ENCODE data around the gene ASRGL1. TPM values are rescaled to one million over a fixed set of nuclear protein-coding genes. Genes with fewer than 3 reads are reported as not detected.
"Not testable (repeated sequence)": the region's sequence is repeated elsewhere in the genome, so short reads cannot be mapped to it uniquely, and the experiment has no call there.

The ASRGL1 gene
- 1 to 10 TPM; 1.3 to 2.2 TPM for total RNA-seq

GRCh38 chr11:62337303-62338181, at the start of gene ASRGL1:
Gene ASRGL1, plus strand, starts transcription at chr11:62337448. Its CDS starts 530 bp downstream, at chr11:62337978.
- Mint-ChIP-seq H3K36me3 (ENCODE audit: low read depth) (no peaks in the 10 kb centered on the region), H3K9me3 (no peaks in the 10 kb centered on the region), H3K27me3 (peaks cover 26% of the 10 kb centered on the region), H3K4me3 (peak within 1 kb of the TSS; percentile 81), H3K27ac (peak within 1 kb of the TSS; percentile 51), H3K4me1 (no peaks in the 10 kb centered on the region)
- peak; percentile 87 for ATAC-seq (replicated peaks)

- no peaks in the 10 kb centered on the region for H3K4me1 Mint-ChIP-seq
- H3K36me3 Mint-ChIP-seq (ENCODE audit: low read depth) = no peaks in the 10 kb centered on the region
- no peak overlapping the region for H3K4me3 Mint-ChIP-seq
- ATAC-seq (replicated peaks) = no peak
- peaks cover 21% of the 10 kb centered on the region for H3K27me3 Mint-ChIP-seq
- H3K27ac Mint-ChIP-seq = no peak overlapping the region
- H3K9me3 Mint-ChIP-seq = no peaks in the 10 kb centered on the region
These were observed 41.7 kb upstream of the ASRGL1 start for GRCh38 chr11:62295504-62295903.

GRCh38 chr11:62298975-62299374, 38.3 kb upstream of the ASRGL1 start, which contains the start of gene SCGB1D4:
Gene SCGB1D4, minus strand, starts transcription at chr11:62299075. Its CDS starts 65 bp downstream, at chr11:62299010.
- Mint-ChIP-seq H3K4me1 (no peaks in the 10 kb centered on the region), H3K27ac (no peak within 1 kb of the TSS), H3K4me3 (no peak within 1 kb of the TSS), H3K36me3 (ENCODE audit: low read depth) (no peaks in the 10 kb centered on the region), H3K27me3 (peaks cover 25% of the 10 kb centered on the region), H3K9me3 (no peaks in the 10 kb centered on the region)
- ATAC-seq (replicated peaks) = no peak

- no peaks in the 10 kb centered on the region for H3K9me3 Mint-ChIP-seq
- no peaks in the 10 kb centered on the region for H3K36me3 Mint-ChIP-seq (ENCODE audit: low read depth)
- H3K4me1 Mint-ChIP-seq = no peaks in the 10 kb centered on the region
- ATAC-seq (replicated peaks) = no peak
- H3K4me3 Mint-ChIP-seq = no peak overlapping the region
- peaks cover 23% of the 10 kb centered on the region for H3K27me3 Mint-ChIP-seq
- no peak overlapping the region for H3K27ac Mint-ChIP-seq
These were observed 31.0 kb upstream of the ASRGL1 start for GRCh38 chr11:62306227-62306626.

GRCh38 chr11:62307950-62308349, 29.3 kb upstream of the ASRGL1 start:
- no peaks in the 10 kb centered on the region for H3K9me3 Mint-ChIP-seq
- H3K27ac Mint-ChIP-seq = no peak overlapping the region
- H3K36me3 Mint-ChIP-seq (ENCODE audit: low read depth) = no peaks in the 10 kb centered on the region
- ATAC-seq (replicated peaks) = no peak
- no peak overlapping the region for H3K4me3 Mint-ChIP-seq
- no peaks in the 10 kb centered on the region for H3K4me1 Mint-ChIP-seq
- peaks cover 19% of the 10 kb centered on the region for H3K27me3 Mint-ChIP-seq

- H3K27me3 Mint-ChIP-seq = peaks cover 24% of the 10 kb centered on the region
These were observed 27.3 kb upstream of the ASRGL1 start for GRCh38 chr11:62309991-62310390.

GRCh38 chr11:62315431-62315830, 21.8 kb upstream of the ASRGL1 start:
- Mint-ChIP-seq H3K36me3 (ENCODE audit: low read depth) (no peaks in the 10 kb centered on the region), H3K4me1 (no peaks in the 10 kb centered on the region), H3K9me3 (no peaks in the 10 kb centered on the region), H3K27ac (no peak overlapping the region), H3K27me3 (peaks cover 26% of the 10 kb centered on the region), H3K4me3 (no peak overlapping the region)
- ATAC-seq (replicated peaks) = no peak

More at GRCh38 chr11:62309991-62310390, 27.3 kb upstream of the ASRGL1 start:
- H3K4me3 Mint-ChIP-seq = no peak overlapping the region
- H3K27ac Mint-ChIP-seq = no peak overlapping the region
- no peak for ATAC-seq (replicated peaks)
- H3K36me3 Mint-ChIP-seq (ENCODE audit: low read depth) = no peaks in the 10 kb centered on the region
- no peaks in the 10 kb centered on the region for H3K9me3 Mint-ChIP-seq
- no peaks in the 10 kb centered on the region for H3K4me1 Mint-ChIP-seq

- no peaks in the 10 kb centered on the region for H3K36me3 Mint-ChIP-seq (ENCODE audit: low read depth)
- ATAC-seq (replicated peaks) = no peak
- H3K27ac Mint-ChIP-seq = no peak overlapping the region
- H3K4me3 Mint-ChIP-seq = no peak overlapping the region
- peaks cover 13% of the 10 kb centered on the region for H3K27me3 Mint-ChIP-seq
- no peaks in the 10 kb centered on the region for H3K4me1 Mint-ChIP-seq
- no peaks in the 10 kb centered on the region for H3K9me3 Mint-ChIP-seq
These were observed 14.7 kb upstream of the ASRGL1 start for GRCh38 chr11:62322524-62322923.

- H3K4me1 Mint-ChIP-seq = no peaks in the 10 kb centered on the region
- H3K27me3 Mint-ChIP-seq = peaks cover 15% of the 10 kb centered on the region
- H3K27ac Mint-ChIP-seq = no peak overlapping the region
- H3K4me3 Mint-ChIP-seq = no peak overlapping the region
- H3K36me3 Mint-ChIP-seq (ENCODE audit: low read depth) = no peaks in the 10 kb centered on the region
- H3K9me3 Mint-ChIP-seq = no peaks in the 10 kb centered on the region
- peak; percentile 84 for ATAC-seq (replicated peaks)
These were observed 12.3 kb upstream of the ASRGL1 start for GRCh38 chr11:62324731-62325556.

GRCh38 chr11:62325781-62326180, 11.5 kb upstream of the ASRGL1 start:
- not testable (repeated sequence) for H3K4me1 Mint-ChIP-seq; H3K9me3 Mint-ChIP-seq; ATAC-seq (replicated peaks); H3K4me3 Mint-ChIP-seq; H3K36me3 Mint-ChIP-seq (ENCODE audit: low read depth)
- peaks cover 15% of the 10 kb centered on the region for H3K27me3 Mint-ChIP-seq
- peak overlapping the region; percentile 45 for H3K27ac Mint-ChIP-seq

- H3K9me3 Mint-ChIP-seq; H3K4me3 Mint-ChIP-seq; H3K4me1 Mint-ChIP-seq; ATAC-seq (replicated peaks); H3K27ac Mint-ChIP-seq; H3K36me3 Mint-ChIP-seq (ENCODE audit: low read depth): not testable (repeated sequence)
- peaks cover 22% of the 10 kb centered on the region for H3K27me3 Mint-ChIP-seq
These were observed 10.5 kb upstream of the ASRGL1 start for GRCh38 chr11:62326719-62327118.

GRCh38 chr11:62327541-62327940, 9.7 kb upstream of the ASRGL1 start:
- not testable (repeated sequence) for H3K36me3 Mint-ChIP-seq (ENCODE audit: low read depth); H3K4me1 Mint-ChIP-seq
- H3K27me3 Mint-ChIP-seq = peaks cover 22% of the 10 kb centered on the region

GRCh38 chr11:62331264-62331663, 6.0 kb upstream of the ASRGL1 start:
- not testable (repeated sequence) for ATAC-seq (replicated peaks); H3K36me3 Mint-ChIP-seq (ENCODE audit: low read depth); H3K9me3 Mint-ChIP-seq; H3K4me3 Mint-ChIP-seq; H3K27ac Mint-ChIP-seq; H3K4me1 Mint-ChIP-seq
- peaks cover 34% of the 10 kb centered on the region for H3K27me3 Mint-ChIP-seq

More at GRCh38 chr11:62327541-62327940, 9.7 kb upstream of the ASRGL1 start:
- not testable (repeated sequence) for ATAC-seq (replicated peaks); H3K4me3 Mint-ChIP-seq; H3K9me3 Mint-ChIP-seq; H3K27ac Mint-ChIP-seq

GRCh38 chr11:62333768-62334167, 3.5 kb upstream of the ASRGL1 start:
- no peaks in the 10 kb centered on the region for H3K36me3 Mint-ChIP-seq (ENCODE audit: low read depth)
- H3K27ac Mint-ChIP-seq = no peak overlapping the region
- no peak overlapping the region for H3K4me3 Mint-ChIP-seq
- no peaks in the 10 kb centered on the region for H3K4me1 Mint-ChIP-seq
- no peaks in the 10 kb centered on the region for H3K9me3 Mint-ChIP-seq
- peaks cover 37% of the 10 kb centered on the region for H3K27me3 Mint-ChIP-seq
- ATAC-seq (replicated peaks) = no peak

GRCh38 chr11:62336949-62337302, 322 bp upstream of the ASRGL1 start:
- peak overlapping the region; percentile 81 for H3K4me3 Mint-ChIP-seq
- peak overlapping the region; percentile 51 for H3K27ac Mint-ChIP-seq
- peaks cover 26% of the 10 kb centered on the region for H3K27me3 Mint-ChIP-seq
- not testable (repeated sequence) for ATAC-seq (replicated peaks); H3K9me3 Mint-ChIP-seq; H3K36me3 Mint-ChIP-seq (ENCODE audit: low read depth); H3K4me1 Mint-ChIP-seq
